C4-2B (cell line): ENCODE measurements around the gene CTTN.

Source experiments
- CTCF ChIP-seq: fragments of 450-650 bp; conservative IDR thresholded peaks from 2 replicates; pipeline ENCODE4 v1.5.1; 2017; ENCODE audit warnings: mild to moderate bottlenecking
- ZFX ChIP-seq: fragments of 450-650 bp; IDR thresholded peaks from 2 replicates; pipeline ENCODE4 v1.6.1; 2017

- TF ChIP-seq CTCF (no peak), ZFX (no peak)
Measured at GRCh38 chr11:70478166-70478890, 80.0 kb downstream of the CTTN start.
